ENCODE measurements around the gene CFB. TPM values are rescaled to one million over a fixed set of nuclear protein-coding genes. Genes with fewer than 3 reads are reported as not detected.
"Not testable (repeated sequence)": the region's sequence is repeated elsewhere in the genome, so short reads cannot be mapped to it uniquely, and the experiment has no call there.

Gene CFB
- total RNA-seq, 1 donor from 2014 or later: not detected

DNA sequence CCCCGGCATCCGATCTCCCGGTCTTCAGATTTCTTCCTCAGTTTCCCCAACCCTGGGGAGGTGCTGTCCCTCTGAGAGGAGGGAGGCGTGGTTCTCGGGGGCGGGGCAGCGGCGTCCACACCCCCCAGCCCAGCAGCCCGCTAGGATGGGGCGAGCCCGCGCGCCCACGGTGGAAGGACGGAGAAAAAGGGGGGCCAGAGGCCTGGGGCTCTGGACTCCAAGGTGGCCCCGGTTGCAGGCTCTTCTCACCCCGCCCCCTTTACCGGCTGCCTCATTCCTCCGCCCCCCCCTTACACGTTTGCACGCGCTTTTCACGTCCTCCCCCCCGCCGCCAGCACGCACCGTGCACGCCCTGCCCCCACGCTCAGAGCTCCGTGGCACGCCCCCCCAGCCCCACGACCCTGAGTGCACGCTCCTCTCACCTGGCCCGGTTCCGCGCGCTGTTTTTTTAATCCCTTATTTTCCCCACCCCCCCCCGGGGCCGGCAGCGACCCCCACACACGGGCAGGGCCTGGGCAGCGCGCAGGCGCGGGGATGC, 44.4 kb upstream of the CFB start:
- intact Hi-C loops (cut with micrococcal nuclease): loop anchor here (5.0 kb wide), 1 partner anchor 276 kb away; the partner anchor contains the start of genes AGPAT1 and RNF5
- ChIA-PET CTCF (no interaction called here), POLR2A (interaction anchor here (0.6 to 2.0 kb wide), 13 partner anchors 17 to 1376 kb away, joined by 3 to 9 read pairs (median 5); partner anchors contain the start of genes DDX39B, DXO, NELFE and NEU1)
- H3K4me1 Mint-ChIP-seq: peaks cover 29% of the 10 kb centered on the region
- no peaks in the 10 kb centered on the region for H3K27me3 Mint-ChIP-seq
- peak; percentile 40 for ATAC-seq (ENCODE audit: low read depth)
- H3K9me3 Mint-ChIP-seq: no peaks in the 10 kb centered on the region
- H3K4me3 Mint-ChIP-seq: peak overlapping the region; percentile 66
- TF ChIP-seq, protein P1, sequence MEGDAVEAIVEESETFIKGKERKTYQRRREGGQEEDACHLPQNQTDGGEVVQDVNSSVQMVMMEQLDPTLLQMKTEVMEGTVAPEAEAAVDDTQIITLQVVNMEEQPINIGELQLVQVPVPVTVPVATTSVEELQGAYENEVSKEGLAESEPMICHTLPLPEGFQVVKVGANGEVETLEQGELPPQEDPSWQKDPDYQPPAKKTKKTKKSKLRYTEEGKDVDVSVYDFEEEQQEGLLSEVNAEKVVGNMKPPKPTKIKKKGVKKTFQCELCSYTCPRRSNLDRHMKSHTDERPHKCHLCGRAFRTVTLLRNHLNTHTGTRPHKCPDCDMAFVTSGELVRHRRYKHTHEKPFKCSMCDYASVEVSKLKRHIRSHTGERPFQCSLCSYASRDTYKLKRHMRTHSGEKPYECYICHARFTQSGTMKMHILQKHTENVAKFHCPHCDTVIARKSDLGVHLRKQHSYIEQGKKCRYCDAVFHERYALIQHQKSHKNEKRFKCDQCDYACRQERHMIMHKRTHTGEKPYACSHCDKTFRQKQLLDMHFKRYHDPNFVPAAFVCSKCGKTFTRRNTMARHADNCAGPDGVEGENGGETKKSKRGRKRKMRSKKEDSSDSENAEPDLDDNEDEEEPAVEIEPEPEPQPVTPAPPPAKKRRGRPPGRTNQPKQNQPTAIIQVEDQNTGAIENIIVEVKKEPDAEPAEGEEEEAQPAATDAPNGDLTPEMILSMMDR (IDR thresholded peaks at IDR 0.05): no peak
- H3K36me3 Mint-ChIP-seq (ENCODE audit: low read depth): peaks cover 8% of the 10 kb centered on the region
- peak overlapping the region; percentile 53 for H3K27ac Mint-ChIP-seq
- peak; percentile 67 for DNase-seq

DNA sequence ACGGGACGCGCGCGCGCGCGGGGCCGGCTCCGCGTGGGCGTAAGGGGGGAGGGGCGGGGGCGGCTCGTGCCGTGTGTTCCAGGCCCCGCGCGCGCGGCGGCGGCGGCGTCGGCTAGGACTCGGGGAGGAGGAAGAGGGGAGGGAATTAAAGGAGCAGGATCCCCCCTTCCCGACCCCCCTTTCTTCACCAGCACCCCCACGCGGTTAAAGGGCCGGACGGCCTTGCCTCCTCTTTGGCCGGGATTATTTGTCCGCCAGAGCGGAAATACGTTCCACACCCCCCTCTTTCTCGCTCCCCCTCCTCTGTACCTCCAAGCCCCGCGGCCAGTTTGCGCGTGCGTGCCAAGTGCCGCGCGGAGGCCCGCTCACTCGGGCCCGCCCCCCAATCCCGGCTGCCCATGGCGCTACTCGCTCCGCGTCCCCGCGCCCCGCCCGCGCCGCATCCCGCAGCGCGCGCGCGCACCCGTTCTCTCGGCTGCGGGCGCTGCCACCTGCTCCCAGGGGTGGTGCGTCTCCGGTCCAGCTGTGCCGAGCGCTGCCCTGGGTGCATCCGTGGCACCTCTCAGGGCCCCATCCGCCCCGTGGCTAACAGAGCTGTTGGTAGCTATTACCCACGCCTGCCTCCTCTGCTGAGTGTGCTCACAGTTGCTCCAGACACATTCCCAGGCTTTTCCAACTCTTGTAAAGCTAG, 43.8 kb upstream of the CFB start, which contains the start of gene ZBTB12:
ZBTB12 (minus strand) TSS at position 134 of the 691 bp plus-strand sequence. CDS start 781 bp downstream, outside the sequence.
- peaks cover 7% of the 10 kb centered on the region for H3K36me3 Mint-ChIP-seq (ENCODE audit: low read depth)
- H3K4me1 Mint-ChIP-seq: peaks cover 27% of the 10 kb centered on the region
- TF ChIP-seq, protein P1 (IDR thresholded peaks at IDR 0.05): no peak
- H3K9me3 Mint-ChIP-seq: no peaks in the 10 kb centered on the region
- H3K27ac Mint-ChIP-seq: peak within 1 kb of the TSS; percentile 86
- no peaks in the 10 kb centered on the region for H3K27me3 Mint-ChIP-seq
- POLR2A ChIA-PET: interaction anchor here (0.5 to 2.0 kb wide), 17 partner anchors 17 to 936 kb away, joined by 3 to 12 read pairs (median 4); partner anchors contain the start of genes DDX39B, DXO, GPANK1 and NELFE
- peak; percentile 69 for ATAC-seq (ENCODE audit: low read depth)
- intact Hi-C loops (cut with micrococcal nuclease): loop anchor here (1.0 to 5.0 kb wide), 4 partner anchors 50 to 281 kb away; partner anchors contain the start of genes AGPAT1, PRRC2A, RNF5 and SKIC2
- DNase-seq: peak; percentile 83
- H3K4me3 Mint-ChIP-seq: peak within 1 kb of the TSS; percentile 89
- CTCF ChIA-PET: no interaction called here

DNA sequence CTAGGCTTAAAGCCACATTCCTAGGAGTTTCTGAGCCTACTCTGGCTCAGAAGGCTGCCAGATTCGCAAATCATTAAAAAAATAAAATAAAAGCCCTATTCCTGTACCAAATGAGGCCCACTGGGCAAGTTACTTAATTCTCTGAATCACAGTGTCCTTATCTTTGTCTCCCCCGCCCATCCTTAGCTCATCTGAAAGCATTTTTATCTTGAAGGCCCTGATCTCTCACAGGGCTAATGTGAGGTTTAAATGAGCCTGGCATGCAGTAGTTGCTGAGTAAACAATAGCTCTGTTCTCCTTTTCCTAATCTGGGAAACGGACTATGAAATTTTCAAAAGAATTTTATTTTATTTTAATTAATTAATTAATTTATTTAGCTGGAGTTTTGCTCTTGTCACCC, 41.9 kb upstream of the CFB start:
- ChIA-PET CTCF (no interaction called here), POLR2A (interaction anchor here (0.5 to 0.6 kb wide), 2 partner anchors 9 to 47 kb away, joined by 3 read pairs; no protein-coding TSS in a partner anchor)
- Mint-ChIP-seq H3K27me3 (peaks cover 2% of the 10 kb centered on the region), H3K9me3 (no peaks in the 10 kb centered on the region), H3K4me3 (no peak overlapping the region), H3K36me3 (ENCODE audit: low read depth) (no peaks in the 10 kb centered on the region), H3K27ac (no peak overlapping the region), H3K4me1 (peaks cover 21% of the 10 kb centered on the region)
- intact Hi-C loops (cut with micrococcal nuclease): loop anchor here (2.0 to 5.0 kb wide), 2 partner anchors 273 to 283 kb away; partner anchors contain the start of genes AGPAT1, PRRC2A and RNF5
- ATAC-seq (ENCODE audit: low read depth): no peak
- TF ChIP-seq, protein P1 (IDR thresholded peaks at IDR 0.05): no peak
- DNase-seq: no peak

DNA sequence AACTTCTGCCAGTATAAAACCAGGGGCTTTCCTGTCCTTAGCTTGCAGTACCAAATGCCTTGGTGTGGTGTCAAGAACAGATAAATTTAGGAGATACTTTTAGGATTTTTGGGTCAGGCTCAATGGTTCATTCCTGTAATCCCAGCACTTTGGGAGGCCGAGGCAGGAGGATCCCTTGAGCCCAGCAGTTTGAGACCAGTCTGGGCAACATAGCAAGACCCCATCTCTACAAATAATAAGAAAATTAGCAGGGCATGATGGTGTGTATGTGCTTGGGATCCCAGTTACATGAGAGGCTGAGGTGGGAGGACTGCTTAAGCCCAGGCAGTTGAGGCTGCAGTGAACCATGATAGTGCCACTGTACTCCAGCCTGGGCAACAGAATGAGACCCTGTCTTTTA, 40.9 kb upstream of the CFB start:
- intact Hi-C loops (cut with micrococcal nuclease): no loop called here
- Mint-ChIP-seq H3K36me3 (ENCODE audit: low read depth) (no peaks in the 10 kb centered on the region), H3K4me1 (peaks cover 13% of the 10 kb centered on the region), H3K4me3 (no peak overlapping the region), H3K27me3 (peaks cover 2% of the 10 kb centered on the region), H3K9me3 (no peaks in the 10 kb centered on the region), H3K27ac (no peak overlapping the region)
- no peak for DNase-seq
- ChIA-PET CTCF (no interaction called here), POLR2A (no interaction called here)
- ATAC-seq (ENCODE audit: low read depth): no peak
- TF ChIP-seq, protein P1 (IDR thresholded peaks at IDR 0.05): no peak

DNA sequence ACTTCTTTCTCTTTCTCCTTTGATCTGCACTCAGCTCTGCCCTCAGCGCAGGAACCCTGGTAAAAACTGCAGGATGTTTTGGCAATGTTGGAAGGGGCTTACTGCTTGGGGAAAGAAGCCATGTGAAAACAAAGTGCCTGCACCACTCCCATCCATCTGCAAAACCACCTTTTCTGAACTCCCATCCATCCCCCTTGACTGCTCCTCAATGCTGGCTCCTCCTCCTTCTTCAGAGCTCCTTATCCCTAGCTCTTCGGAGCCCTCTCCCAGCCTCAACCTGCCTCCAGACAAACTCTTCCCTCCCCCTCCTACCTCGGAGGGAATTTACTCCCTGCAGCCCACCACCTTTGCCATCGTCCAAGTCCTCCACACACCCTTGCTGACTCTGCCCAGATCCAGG, 39.8 kb upstream of the CFB start:
- ChIA-PET CTCF (no interaction called here), POLR2A (no interaction called here)
- H3K27me3 Mint-ChIP-seq: peaks cover 2% of the 10 kb centered on the region
- peaks cover 16% of the 10 kb centered on the region for H3K4me1 Mint-ChIP-seq
- no peak for ATAC-seq (ENCODE audit: low read depth)
- intact Hi-C loops (cut with micrococcal nuclease): no loop called here
- H3K27ac Mint-ChIP-seq: no peak overlapping the region
- no peaks in the 10 kb centered on the region for H3K9me3 Mint-ChIP-seq
- no peak for DNase-seq
- no peak overlapping the region for H3K4me3 Mint-ChIP-seq
- no peaks in the 10 kb centered on the region for H3K36me3 Mint-ChIP-seq (ENCODE audit: low read depth)
- TF ChIP-seq, protein P1 (IDR thresholded peaks at IDR 0.05): no peak

DNA sequence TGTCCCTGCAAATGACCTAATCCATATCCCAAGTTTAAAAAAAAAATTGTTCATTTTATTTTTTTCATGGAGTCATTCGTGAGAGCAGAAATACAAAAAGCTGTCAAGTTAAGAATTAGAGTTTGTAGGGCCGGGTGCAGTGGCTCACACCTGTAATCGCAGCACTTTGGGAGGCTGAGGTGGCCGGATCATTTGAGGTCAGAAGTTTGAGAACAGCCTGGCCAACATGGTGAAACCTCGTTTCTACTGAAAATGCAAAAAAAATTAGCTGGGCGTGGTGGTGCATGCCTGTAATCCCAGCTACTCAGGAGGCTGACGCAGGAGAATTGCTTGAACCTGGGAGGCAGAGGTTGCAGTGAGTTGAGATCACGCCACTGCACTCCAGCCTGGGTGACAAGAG, 39.2 kb upstream of the CFB start:
- H3K27me3 Mint-ChIP-seq; H3K27ac Mint-ChIP-seq; H3K4me3 Mint-ChIP-seq; H3K36me3 Mint-ChIP-seq (ENCODE audit: low read depth); intact Hi-C loops (cut with micrococcal nuclease); H3K9me3 Mint-ChIP-seq; CTCF ChIA-PET; ATAC-seq (ENCODE audit: low read depth); DNase-seq: not testable (repeated sequence)
- POLR2A ChIA-PET: interaction anchor here (0.6 to 0.9 kb wide), 2 partner anchors 39 to 204 kb away, joined by 3 to 4 read pairs; partner anchors contain the start of gene ABHD16A
- H3K4me1 Mint-ChIP-seq: peaks cover 16% of the 10 kb centered on the region

All from activated B cell treated with CpG ODN at 0.5 μM for 24 hours (primary cell).